ENCODE results near the gene MICAL3. TPM values are rescaled to one million over a fixed set of nuclear protein-coding genes. Genes with fewer than 3 reads are reported as not detected.

The MICAL3 gene
- total and polyA plus RNA-seq, 9 of the 15 experiments (the other 6 are each of a cell fraction or from before 2014, with no cell fraction given): 0.53 to 32.1 (median 12.3) TPM

- WGBS (ENCODE audit: insufficient coverage, low coverage, missing lambda C conversion rate): 74% methylated on average over 6 of the region's 8 CpGs
- CTCF ChIA-PET (ENCODE audit: low intra/inter-chr PET ratio): no interaction called here
- POLR2A ChIA-PET: no interaction called here
- Histone ChIP-seq H3K27ac (ENCODE audit: extremely low read depth, low read depth, low read length) (no peak overlapping the region), H3K9ac (ENCODE audit: insufficient read depth in 1 of 2, low read depth in 2 of 2, low read length in 2 of 2) (peak overlapping the region in 1 of 2 experiments; percentile 18; a peak in 1 of 4 replicates), H4K20me1 (replicated peaks; ENCODE audit: control insufficient read depth, insufficient read depth, low read length) (peaks cover 15% of the 10 kb centered on the region), H3K9me1 (ENCODE audit: control insufficient read depth, insufficient read depth, low read length) (no peaks in the 10 kb centered on the region), H3K27me3 (ENCODE audit: control insufficient read depth in 2 of 2, insufficient read depth in 2 of 2, low read length in 2 of 2) (no peaks in the 10 kb centered on the region), H3K4me2 (ENCODE audit: insufficient read depth, low read length) (no peak overlapping the region), H3K9me3 (replicated peaks; ENCODE audit: control insufficient read depth, insufficient read depth, low read depth, low read length) (no peaks in the 10 kb centered on the region), H3K79me2 (ENCODE audit: control insufficient read depth, insufficient read depth, low read length) (peaks cover 54% of the 10 kb centered on the region), H3K4me1 (replicated peaks in 1 of 2; ENCODE audit: control insufficient read depth in 2 of 2, insufficient read depth in 2 of 2, low read length in 2 of 2) (peaks cover 32 to 33% of the 10 kb centered on the region in 2 experiments), H3K4me3 (no peak overlapping the region), H2AFZ (ENCODE audit: low read depth, low read length) (no peak overlapping the region), H3K36me3 (ENCODE audit: control insufficient read depth, insufficient read depth, low read length) (no peaks in the 10 kb centered on the region)
- TF ChIP-seq, protein P1, sequence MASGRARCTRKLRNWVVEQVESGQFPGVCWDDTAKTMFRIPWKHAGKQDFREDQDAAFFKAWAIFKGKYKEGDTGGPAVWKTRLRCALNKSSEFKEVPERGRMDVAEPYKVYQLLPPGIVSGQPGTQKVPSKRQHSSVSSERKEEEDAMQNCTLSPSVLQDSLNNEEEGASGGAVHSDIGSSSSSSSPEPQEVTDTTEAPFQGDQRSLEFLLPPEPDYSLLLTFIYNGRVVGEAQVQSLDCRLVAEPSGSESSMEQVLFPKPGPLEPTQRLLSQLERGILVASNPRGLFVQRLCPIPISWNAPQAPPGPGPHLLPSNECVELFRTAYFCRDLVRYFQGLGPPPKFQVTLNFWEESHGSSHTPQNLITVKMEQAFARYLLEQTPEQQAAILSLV (tag; IDR thresholded peaks at IDR 0.05): no peak
- TF ChIP-seq ZNF778 (CRISPR knock-in tag; IDR thresholded peaks at IDR 0.05): no peak
- TF ChIP-seq, protein P2, sequence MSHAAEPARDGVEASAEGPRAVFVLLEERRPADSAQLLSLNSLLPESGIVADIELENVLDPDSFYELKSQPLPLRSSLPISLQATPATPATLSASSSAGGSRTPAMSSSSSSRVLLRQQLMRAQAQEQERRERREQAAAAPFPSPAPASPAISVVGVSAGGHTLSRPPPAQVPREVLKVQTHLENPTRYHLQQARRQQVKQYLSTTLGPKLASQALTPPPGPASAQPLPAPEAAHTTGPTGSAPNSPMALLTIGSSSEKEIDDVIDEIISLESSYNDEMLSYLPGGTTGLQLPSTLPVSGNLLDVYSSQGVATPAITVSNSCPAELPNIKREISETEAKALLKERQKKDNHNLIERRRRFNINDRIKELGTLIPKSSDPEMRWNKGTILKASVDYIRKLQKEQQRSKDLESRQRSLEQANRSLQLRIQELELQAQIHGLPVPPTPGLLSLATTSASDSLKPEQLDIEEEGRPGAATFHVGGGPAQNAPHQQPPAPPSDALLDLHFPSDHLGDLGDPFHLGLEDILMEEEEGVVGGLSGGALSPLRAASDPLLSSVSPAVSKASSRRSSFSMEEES (CRISPR knock-in tag; IDR thresholded peaks at IDR 0.05): no peak
- no peak for TF ChIP-seq CBX5 (IDR thresholded peaks at IDR 0.05; ENCODE audit: borderline replicate concordance, low read depth)
- TF ChIP-seq E2F1 (CRISPR knock-in tag; IDR thresholded peaks at IDR 0.05): no peak
- TF ChIP-seq NBN (IDR thresholded peaks at IDR 0.05; ENCODE audit: low read depth): no peak
- TF ChIP-seq HNRNPLL (IDR thresholded peaks at IDR 0.05; ENCODE audit: low read depth, low read length, poor library complexity, severe bottlenecking): no peak
- no peak for TF ChIP-seq SP2 (IDR thresholded peaks at IDR 0.05; ENCODE audit: extremely low read depth, low read depth, low read length, poor library complexity, severe bottlenecking)
- no peak for TF ChIP-seq SMAD1 (IDR thresholded peaks at IDR 0.05; ENCODE audit: low read depth, low read length, partially characterized antibody)
- no peak for TF ChIP-seq MAFF (IDR thresholded peaks at IDR 0.05; ENCODE audit: low read length)
- TF ChIP-seq SRF (CRISPR knock-in tag; IDR thresholded peaks at IDR 0.05): no peak
- no peak for TF ChIP-seq FOXP4 (CRISPR knock-in tag; IDR thresholded peaks at IDR 0.05; ENCODE audit: borderline replicate concordance)
- no peak for TF ChIP-seq ZNF707 (CRISPR knock-in tag; conservative IDR thresholded peaks at IDR 0.05)
- DNase-seq (ENCODE audit: extremely low read depth in 1 of 4, low spot score in 3 of 4): no peak
- no peak for ATAC-seq
- intact Hi-C loops (cut with micrococcal nuclease) (no loop called here), in situ Hi-C loops (cut with MboI) (no loop called here)
- no TSS peak for BruUV-seq (replicated peaks)
- FAIRE-seq: no peak
These were observed 40.2 kb downstream of the MICAL3 start for GRCh38 chr22:17984114-17984513.

Data from K562 (cell line).